Measurements from ENCODE around the gene SCN1B.
A peak's percentile ranks its signal among the peaks of the same experiment; 100 is the strongest.

SCN1B gene

GRCh38 chr19:35058370-35058769 is 28.1 kb downstream of the SCN1B start:
- DNase-seq: no peak

GRCh38 chr19:35059006-35059798 is 28.9 kb downstream of the SCN1B start:
- no peak for DNase-seq

GRCh38 chr19:35059799-35060091 is 29.5 kb downstream of the SCN1B start:
- DNase-seq: no peak

GRCh38 chr19:35060160-35060855 is 30.0 kb downstream of the SCN1B start:
- DNase-seq: no peak

- DNase-seq: no peak
These were observed 31.5 kb downstream of the SCN1B start for GRCh38 chr19:35061583-35062373.

- DNase-seq: no peak
These were observed 32.7 kb downstream of the SCN1B start for GRCh38 chr19:35062942-35063341.

- DNase-seq: peak in 1 of 2 experiments; percentile 33
These were observed 33.9 kb downstream of the SCN1B start for GRCh38 chr19:35063940-35064818.

GRCh38 chr19:35065574-35065973 is 35.3 kb downstream of the SCN1B start:
- DNase-seq: no peak

GRCh38 chr19:35066121-35066520 is 35.9 kb downstream of the SCN1B start:
- no peak for DNase-seq

- peak; percentile 21 to 33 for DNase-seq
These were observed 36.7 kb downstream of the SCN1B start for GRCh38 chr19:35066691-35067563.

- no peak for DNase-seq
These were observed 38.8 kb downstream of the SCN1B start for GRCh38 chr19:35068941-35069634.

GRCh38 chr19:35069696-35070095 is 39.4 kb downstream of the SCN1B start:
- no peak for DNase-seq

GRCh38 chr19:35070471-35070870 is 40.2 kb downstream of the SCN1B start:
- no peak for DNase-seq

GRCh38 chr19:35073516-35073915 is 43.2 kb downstream of the SCN1B start:
- no peak for DNase-seq

GRCh38 chr19:35073941-35074340 is 43.7 kb downstream of the SCN1B start:
- no peak for DNase-seq

- DNase-seq: no peak
These were observed 44.3 kb downstream of the SCN1B start for GRCh38 chr19:35074426-35075201.

GRCh38 chr19:35075202-35076025 is 45.1 kb downstream of the SCN1B start:
- DNase-seq: no peak

GRCh38 chr19:35076026-35076370 is 45.7 kb downstream of the SCN1B start:
- no peak for DNase-seq

GRCh38 chr19:35076657-35077056 is 46.4 kb downstream of the SCN1B start:
- DNase-seq: no peak

Measured in SW 1271 (cell line).